ENCODE data around the gene FMNL2.

GRCh38 chr2:152479282-152479681, 144.3 kb downstream of the FMNL2 start:
- no peak for TF ChIP-seq CTCF (IDR thresholded peaks at IDR 0.05)
- TF ChIP-seq POLR2A (IDR thresholded peaks at IDR 0.05): no peak
- no peak for TF ChIP-seq EP300 (IDR thresholded peaks at IDR 0.05)
